NB4 (cell line): ENCODE results near the gene NCOA1.

ENCODE experiments used
- TF ChIP-seq, protein P1 (sequence below): IDR thresholded peaks from one replicate; pipeline ENCODE4 v1.5.1; 2012; ENCODE audit warnings: low read depth, low read length
- TF ChIP-seq, protein P2 (sequence below): IDR thresholded peaks from 2 replicates; pipeline ENCODE4 v1.6.1; 2011; ENCODE audit warnings: low read depth, low read length

DNA sequence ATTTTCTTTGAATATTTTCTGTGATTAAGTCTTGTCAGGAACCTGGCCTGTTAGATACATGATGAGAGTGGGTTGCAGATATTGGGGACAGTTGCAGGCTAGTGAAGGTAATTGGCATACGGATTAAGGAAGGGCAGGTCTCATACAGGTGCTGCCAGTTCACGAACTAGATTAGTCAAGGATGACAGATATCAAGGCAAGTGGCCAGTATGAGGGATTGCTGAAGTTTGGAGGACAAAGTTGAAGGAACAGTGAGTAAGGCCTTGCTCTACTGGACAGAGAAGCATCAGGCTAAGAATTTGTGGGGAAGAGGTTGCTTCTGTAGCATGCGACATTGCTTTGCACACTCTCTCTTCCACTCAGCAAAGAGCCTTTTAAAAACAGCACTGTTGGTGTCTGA lies 12.8 kb upstream of the NCOA1 start:
- TF ChIP-seq, protein P1, sequence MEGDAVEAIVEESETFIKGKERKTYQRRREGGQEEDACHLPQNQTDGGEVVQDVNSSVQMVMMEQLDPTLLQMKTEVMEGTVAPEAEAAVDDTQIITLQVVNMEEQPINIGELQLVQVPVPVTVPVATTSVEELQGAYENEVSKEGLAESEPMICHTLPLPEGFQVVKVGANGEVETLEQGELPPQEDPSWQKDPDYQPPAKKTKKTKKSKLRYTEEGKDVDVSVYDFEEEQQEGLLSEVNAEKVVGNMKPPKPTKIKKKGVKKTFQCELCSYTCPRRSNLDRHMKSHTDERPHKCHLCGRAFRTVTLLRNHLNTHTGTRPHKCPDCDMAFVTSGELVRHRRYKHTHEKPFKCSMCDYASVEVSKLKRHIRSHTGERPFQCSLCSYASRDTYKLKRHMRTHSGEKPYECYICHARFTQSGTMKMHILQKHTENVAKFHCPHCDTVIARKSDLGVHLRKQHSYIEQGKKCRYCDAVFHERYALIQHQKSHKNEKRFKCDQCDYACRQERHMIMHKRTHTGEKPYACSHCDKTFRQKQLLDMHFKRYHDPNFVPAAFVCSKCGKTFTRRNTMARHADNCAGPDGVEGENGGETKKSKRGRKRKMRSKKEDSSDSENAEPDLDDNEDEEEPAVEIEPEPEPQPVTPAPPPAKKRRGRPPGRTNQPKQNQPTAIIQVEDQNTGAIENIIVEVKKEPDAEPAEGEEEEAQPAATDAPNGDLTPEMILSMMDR, result no peak
- TF ChIP-seq, protein P2, sequence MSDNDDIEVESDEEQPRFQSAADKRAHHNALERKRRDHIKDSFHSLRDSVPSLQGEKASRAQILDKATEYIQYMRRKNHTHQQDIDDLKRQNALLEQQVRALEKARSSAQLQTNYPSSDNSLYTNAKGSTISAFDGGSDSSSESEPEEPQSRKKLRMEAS, result no peak
